Measurements from ENCODE around the gene IL17RC.

- TF ChIP-seq EZH2 (IDR thresholded peaks at IDR 0.05; ENCODE audit: low read depth, unreplicated experiment) = no peak
- no peak for TF ChIP-seq CTCF (conservative IDR thresholded peaks at IDR 0.05; ENCODE audit: low read depth in 2 of 2)
- TF ChIP-seq ZNF114 (CRISPR knock-in tag; IDR thresholded peaks at IDR 0.05) = no peak
- TF ChIP-seq EZH2phosphoT487 (IDR thresholded peaks at IDR 0.05; ENCODE audit: unreplicated experiment) = no peak
- no peak for TF ChIP-seq REST (IDR thresholded peaks at IDR 0.05; ENCODE audit: unreplicated experiment)
- TF ChIP-seq POLR2AphosphoS5 (IDR thresholded peaks at IDR 0.05; ENCODE audit: low read depth) = no peak
- no peak for TF ChIP-seq JUNB (IDR thresholded peaks at IDR 0.05; ENCODE audit: unreplicated experiment)
- TF ChIP-seq ETS1 (IDR thresholded peaks at IDR 0.05) = no peak
- TF ChIP-seq CREB1 (CRISPR knock-in tag; IDR thresholded peaks at IDR 0.05; ENCODE audit: low read depth) = no peak
These were observed 53.2 kb downstream of the IL17RC start for GRCh38 chr3:9970020-9970652.
